NB4 (cell line): ENCODE results near the gene FNDC1.

Experiments
- TF ChIP-seq, protein P1 (sequence below): IDR thresholded peaks from 2 replicates; pipeline ENCODE4 v1.6.1; 2011; ENCODE audit warnings: low read depth, low read length
- TF ChIP-seq, protein P2 (sequence below): IDR thresholded peaks from one replicate; pipeline ENCODE4 v1.5.1; 2012; ENCODE audit warnings: low read depth, low read length

DNA sequence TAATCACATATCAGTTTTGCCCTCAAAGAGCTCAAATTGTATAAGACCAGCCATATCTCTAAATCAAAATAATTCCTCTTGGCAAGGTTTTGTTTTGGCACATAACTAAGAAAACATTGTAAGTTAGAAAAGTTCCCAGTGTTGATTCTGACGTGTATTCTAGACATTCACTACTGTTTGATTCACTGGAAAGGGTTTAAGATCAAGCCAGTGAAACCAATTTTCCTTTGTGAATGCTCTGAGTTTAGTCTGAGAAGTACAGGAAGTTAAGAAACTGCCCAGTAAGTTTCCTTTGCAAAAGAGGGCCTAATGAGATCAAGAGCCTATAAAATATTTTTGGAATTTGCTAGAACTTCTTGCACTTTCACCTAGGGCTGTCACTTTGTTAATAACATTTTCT is 143.0 kb downstream of the FNDC1 start:
- TF ChIP-seq, protein P1, sequence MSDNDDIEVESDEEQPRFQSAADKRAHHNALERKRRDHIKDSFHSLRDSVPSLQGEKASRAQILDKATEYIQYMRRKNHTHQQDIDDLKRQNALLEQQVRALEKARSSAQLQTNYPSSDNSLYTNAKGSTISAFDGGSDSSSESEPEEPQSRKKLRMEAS: no peak
- TF ChIP-seq, protein P2, sequence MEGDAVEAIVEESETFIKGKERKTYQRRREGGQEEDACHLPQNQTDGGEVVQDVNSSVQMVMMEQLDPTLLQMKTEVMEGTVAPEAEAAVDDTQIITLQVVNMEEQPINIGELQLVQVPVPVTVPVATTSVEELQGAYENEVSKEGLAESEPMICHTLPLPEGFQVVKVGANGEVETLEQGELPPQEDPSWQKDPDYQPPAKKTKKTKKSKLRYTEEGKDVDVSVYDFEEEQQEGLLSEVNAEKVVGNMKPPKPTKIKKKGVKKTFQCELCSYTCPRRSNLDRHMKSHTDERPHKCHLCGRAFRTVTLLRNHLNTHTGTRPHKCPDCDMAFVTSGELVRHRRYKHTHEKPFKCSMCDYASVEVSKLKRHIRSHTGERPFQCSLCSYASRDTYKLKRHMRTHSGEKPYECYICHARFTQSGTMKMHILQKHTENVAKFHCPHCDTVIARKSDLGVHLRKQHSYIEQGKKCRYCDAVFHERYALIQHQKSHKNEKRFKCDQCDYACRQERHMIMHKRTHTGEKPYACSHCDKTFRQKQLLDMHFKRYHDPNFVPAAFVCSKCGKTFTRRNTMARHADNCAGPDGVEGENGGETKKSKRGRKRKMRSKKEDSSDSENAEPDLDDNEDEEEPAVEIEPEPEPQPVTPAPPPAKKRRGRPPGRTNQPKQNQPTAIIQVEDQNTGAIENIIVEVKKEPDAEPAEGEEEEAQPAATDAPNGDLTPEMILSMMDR: no peak
